Measurements from ENCODE around the gene ARMH3.

Gene ARMH3

DNA sequence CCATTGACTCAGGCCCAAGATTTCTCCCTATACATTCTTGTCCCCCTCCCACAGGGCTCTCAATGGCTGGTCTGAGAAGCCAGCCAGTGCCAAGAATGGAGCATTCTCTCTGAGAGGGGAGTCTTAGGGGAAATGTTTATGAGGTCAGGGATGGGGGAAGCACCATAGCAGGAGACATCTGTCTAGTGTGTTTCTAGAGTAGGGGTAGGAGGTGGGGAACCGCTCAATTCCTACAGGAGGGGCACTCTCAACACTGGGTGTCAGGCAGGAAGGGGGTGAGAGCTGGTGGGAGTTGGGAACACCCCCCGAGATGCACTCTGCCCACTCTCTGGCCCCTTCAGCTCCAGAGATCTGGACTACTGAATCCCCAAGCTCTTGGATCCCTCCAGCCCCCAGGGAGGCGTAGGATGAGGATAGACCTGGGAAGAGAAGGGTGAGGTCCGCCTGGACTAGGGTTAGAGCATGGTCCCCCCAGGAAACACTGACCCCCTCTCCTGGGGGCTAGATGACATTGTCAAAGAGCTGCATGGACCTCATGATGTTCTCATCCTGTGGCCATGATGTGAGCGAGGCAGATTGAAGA is 229.0 kb downstream of the ARMH3 start:
- DNase-seq = no peak

DNA sequence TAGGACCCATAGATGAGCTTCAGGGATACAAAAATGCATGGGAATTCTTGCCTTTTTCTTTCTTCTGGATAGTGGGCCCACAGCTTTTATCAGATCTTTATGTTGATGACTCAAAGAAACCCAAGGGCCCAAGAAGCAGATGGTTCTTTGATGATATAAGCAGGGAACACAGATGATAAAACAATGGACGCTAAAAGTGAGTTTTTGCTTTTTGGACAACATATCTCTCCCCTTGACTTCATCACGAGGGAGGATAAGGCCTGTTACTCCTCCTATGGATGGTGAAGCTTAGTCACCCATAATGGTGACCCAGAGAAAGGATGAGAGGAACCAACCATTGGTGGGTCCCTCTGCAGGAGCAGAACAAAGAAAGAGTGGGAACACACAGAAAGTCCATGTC is 231.2 kb downstream of the ARMH3 start:
- no peak for DNase-seq

DNA sequence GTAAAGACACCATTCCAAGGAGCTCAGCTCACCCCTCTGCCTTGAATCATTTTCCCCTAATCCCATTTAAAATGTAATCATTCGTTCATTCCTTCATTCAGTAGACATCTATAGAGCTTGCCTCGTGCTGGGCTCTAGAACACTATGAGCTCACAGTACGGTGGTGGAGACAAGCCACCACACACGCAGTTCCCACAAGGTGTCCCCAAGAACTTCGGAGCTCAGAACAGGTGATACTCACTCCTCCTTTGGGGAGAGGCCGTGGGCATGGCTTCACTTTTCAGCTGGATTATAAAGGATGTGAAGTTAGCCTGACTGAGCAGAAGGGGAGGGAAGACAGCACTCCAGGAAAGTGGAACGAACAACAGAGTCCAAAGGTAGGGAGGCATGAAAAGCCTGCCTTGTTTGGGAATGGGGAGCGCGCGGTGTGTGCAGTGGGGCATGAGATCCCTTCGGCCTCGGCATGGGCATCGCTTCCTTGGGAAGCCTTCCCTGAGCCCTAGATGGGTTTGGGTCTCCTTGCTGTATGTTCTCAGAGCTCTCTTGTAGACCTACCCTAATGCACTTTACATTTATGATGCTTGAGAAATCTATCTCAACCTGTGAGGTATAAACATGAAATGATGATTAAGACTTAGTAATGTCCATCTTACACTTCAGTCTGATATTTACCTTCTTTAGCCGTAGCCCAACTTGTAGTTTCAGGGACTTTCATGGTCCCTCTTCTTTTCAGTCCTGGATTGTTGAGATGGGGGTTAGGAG is 236.9 kb downstream of the ARMH3 start:
- peak; percentile 72 for DNase-seq

DNA sequence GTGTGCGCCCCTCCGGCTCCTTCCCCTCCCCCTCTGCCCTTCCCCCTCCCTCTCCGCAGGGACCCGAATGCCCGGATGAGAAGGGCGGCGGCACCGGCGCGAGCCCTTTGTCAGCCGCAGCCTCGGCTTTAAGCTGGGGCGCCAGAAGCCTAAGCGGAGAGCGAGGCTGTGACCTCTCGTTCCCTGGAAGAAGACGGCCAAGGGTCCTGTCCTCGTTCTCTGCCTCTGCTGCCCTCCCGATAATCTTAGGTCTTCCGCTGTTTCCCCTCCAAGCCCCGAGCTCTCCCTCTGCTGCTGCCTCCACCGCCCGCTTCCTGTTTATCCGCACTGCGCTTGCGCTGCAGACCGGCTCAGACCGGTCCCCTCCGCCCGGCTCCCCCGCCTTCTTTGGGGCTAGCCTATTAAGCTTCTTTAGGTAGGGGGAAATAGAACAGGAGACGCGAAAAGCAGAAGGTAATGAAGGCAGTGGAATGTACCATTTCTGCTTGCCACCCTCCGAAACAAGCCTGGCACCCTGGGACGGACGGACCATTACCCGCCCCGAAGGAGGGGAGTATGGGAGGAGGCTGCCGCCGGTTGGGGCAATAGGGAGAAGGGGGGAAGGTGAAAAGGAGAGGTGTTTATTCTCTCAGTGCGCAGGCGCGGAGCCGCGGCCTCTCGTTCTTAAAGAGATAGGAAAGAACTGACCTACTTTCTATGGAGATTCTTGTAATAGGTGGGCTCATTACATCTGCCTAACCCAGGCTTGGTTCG is 237.7 kb downstream of the ARMH3 start, which contains the start of gene OGA:
TSS of gene OGA (minus strand) at position 326 of the 753 bp plus-strand sequence. CDS start 422 bp downstream, outside the sequence.
- peak; percentile 99 for DNase-seq

DNA sequence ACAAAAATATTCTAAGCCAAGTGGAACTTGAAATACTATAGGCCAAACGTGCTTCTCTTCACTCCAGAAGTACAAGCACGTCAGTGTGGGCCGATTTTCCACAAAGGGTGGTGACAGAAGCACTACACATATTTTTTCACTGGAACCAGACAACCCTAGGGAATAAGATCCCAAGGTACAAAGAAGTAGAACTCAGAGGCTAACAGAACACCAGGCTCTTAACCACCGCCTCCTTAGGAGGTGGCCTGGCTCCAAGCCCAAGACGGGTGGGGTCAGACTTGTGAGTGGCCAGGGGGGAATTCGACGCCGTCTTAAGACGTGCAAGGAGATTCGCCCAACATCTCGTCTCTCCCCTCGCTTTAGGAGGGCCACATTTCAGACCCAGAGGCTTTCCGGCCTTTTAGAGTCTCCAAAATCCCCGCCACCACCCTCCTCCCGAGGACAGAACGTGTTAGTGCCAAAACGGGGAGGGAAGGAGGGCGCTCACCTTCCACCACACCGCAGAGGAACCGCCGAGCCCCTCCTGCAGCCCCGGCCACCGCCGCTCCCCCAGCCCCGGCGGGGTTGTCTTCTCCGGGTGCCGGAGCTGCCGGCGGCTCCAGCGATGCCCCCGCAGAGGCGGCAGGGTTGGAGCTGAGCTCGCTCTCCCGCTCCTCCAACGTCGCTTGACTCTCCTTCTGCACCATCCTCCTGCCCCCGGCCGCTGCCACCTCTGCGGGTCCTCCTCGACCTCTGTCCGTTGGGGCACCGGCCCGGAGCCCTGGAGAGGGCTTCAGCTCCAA is 238.4 kb downstream of the ARMH3 start:
- DNase-seq = peak; percentile 52

DNA sequence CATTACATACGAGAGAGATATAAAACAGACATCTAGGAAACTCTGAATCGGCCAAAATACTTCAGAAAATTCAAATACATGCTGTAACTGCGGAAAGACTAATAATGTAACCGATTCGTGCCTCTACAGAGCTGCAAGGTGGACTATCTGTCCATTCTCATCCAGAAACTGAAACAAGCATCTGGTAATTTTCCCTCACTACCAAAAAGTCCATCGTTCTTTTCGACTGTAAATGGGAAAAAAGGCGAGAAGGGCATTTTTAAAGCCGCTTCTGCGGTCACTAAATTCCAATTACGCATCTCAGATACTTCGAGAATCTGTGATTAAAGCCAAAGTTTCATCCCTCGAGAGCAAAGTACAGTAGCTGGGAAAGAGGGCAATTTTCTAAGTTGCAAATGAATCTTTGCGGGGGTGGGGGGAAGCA is 239.0 kb downstream of the ARMH3 start:
- no peak for DNase-seq

DNA sequence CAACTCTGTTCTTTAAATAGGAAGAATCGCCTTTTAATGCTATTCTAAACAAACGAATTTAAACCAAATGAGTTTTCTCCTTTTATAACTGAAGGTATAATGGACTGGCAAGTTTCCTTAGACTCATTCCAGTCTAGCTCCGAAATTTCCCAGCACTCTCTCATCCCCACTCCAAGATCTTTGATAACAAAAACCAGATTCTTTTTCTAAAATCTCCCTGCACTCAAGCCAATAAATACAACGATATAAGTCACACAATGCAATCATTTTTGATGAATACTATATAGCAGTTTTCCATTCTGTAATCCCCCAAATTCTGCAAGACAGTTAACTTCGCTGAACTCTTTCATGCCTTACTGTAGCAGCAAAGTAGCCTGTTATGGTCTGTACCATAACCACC is 239.6 kb downstream of the ARMH3 start:
- no peak for DNase-seq

DNA sequence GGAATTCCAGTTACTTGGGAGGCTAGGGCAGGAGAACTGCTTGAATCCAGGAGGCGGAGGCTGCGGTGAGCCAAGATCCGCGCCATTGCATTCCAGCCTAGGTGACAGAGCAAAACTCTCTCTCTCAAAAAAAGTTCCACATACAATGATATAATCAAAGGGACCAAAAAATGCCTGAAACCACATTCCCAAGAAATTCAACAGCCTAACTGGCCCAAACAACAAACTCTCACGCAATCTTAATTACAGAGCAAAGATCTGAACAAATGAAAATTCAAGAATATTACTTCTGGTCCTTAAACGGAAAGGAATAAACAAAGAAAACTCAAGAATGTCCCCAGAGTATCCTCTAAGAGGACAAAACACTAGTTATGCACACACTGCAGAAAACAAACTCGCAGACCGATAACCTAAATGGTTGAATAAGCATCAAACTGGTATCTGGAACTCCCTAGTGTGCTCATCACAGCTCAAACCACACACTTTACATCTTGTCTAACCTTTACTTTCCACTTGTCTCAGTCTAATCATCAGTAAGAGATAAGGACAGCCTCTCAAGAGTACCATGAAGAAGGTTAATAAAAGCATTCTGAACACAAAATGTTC is 241.4 kb downstream of the ARMH3 start:
- no peak for DNase-seq

DNA sequence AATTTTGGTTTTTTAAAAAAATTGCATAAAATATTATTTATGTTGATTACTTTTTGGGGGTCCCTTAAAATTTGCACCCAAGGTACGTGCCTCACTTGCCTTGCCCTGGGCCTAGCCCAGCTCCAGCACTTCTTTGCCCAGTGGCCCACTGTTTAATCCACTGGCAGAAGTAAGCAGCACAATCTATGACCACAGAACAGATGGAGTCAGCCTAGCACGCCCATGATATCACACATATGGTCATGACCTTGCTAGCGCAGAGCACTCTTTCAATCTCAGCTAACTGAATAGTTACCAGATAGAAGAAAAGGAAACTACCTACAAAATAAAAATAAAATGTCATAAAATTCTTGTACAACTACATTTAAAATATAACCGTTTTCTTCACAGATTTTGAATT is 243.4 kb downstream of the ARMH3 start:
- DNase-seq = no peak

DNA sequence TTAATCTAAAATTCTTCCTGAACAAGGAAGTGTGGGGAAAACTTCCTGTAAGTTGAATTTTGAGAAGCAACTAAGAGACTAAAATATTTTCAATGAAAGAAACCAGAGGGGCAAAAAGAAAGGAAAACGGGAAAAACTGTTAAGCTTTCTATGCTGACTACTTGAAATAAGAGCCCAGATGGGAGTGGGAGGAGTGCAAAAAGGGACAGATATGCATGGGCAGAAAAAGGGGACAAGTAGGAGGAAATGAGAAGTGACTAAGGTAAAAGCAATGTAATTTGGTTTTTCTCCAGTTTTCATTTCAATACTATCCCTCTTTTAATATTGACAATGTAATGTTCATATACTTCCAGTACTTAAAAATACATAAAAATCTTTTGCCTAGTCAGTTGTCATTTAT is 248.8 kb downstream of the ARMH3 start:
- DNase-seq = no peak

DNA sequence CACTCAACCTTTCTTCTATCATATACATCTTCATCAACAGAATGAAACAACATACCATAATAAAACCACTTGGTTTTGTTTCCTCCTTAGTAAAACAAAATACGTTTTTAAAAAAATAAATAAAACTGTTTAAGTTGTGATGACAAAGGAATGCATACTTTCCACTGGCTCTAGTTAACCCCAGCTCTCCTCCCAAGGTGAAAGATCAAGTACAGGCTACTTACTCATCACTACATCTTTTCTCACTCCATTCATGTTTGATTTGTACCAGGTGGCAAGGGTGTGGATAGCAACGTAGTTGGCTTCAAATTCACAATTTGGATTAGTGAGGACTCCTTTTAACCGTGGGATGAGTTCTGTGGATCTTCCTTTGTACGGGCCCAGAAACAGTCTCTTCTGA is 252.5 kb downstream of the ARMH3 start:
- DNase-seq = no peak

DNA sequence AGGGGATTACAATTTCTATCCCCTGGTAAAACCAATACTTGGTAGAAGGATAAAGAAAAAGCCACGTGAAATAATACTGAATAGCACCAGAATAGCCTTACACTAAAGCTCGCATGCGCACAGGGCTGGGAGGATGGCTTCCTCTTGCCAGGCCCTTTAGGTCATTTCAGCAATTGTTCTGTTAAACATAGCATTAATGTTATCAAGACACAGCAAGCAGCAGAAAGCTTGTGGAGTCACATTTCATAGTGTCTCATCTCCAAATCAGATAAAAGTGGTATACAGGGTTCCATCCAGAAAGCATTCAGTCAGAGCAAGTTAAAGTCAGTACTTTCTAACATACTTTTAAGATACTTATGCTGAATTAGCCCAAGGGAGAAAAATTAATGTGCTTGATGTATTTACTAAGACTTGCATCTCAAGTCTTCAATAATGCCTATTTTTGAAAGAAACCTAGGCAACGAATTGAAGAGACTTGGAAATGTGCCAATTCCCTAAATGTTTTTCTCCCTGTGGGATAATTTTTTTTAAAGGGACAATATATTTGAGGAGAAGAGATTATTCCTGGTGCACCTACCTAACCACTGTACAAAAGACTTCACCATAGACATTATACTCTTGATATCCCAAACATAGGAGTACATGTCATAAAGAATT is 258.4 kb downstream of the ARMH3 start:
- no peak for DNase-seq
